MG63 (cell line): ENCODE measurements around the gene PPP2R5E. TPM values are rescaled to one million over a fixed set of nuclear protein-coding genes. Genes with fewer than 3 reads are reported as not detected.

Source experiments
- DNase-seq: peaks from one replicate; pipeline ENCODE4 v3.0.0-alpha.2; 2020
- H3K27me3 ChIP-seq: fragments of 250-450 bp; sonication (Bioruptor Pico); 2 replicates; pipeline ENCODE4 v1.5.1; 2020; ENCODE audit warnings: mild to moderate bottlenecking, moderate library complexity
- H3K36me3 ChIP-seq: fragments of 250-450 bp; sonication (Bioruptor Pico); 2 replicates; pipeline ENCODE4 v1.5.1; 2020; ENCODE audit warnings: mild to moderate bottlenecking, moderate library complexity
- H3K4me3 ChIP-seq: fragments of 250-450 bp; sonication (Bioruptor Pico); 2 replicates; pipeline ENCODE4 v1.5.1; 2020; ENCODE audit warnings: mild to moderate bottlenecking, moderate library complexity
- H3K9me3 ChIP-seq: fragments of 250-450 bp; sonication (Bioruptor Pico); 2 replicates; pipeline ENCODE4 v1.5.1; 2020; ENCODE audit warnings: mild to moderate bottlenecking, moderate library complexity
- total RNA-seq: library from RNA; depleted of rRNA; stranded (reverse); fragments of >200 nt; shearing (Covaris generic); gene quantifications from 2 replicates; pipeline ENCODE4 v1.2.3, GENCODE V29; 2014; ENCODE audit warnings: low replicate concordance

Gene PPP2R5E
- total RNA-seq, 1 experiment from 2014 or later, result 9.2 TPM

- no peak overlapping the region for H3K4me3 ChIP-seq
- H3K27me3 ChIP-seq, result no peaks in the 10 kb centered on the region
- H3K9me3 ChIP-seq, result no peaks in the 10 kb centered on the region
- no peak for DNase-seq
- no peaks in the 10 kb centered on the region for H3K36me3 ChIP-seq
These were observed 56.4 kb downstream of the PPP2R5E start for GRCh38 chr14:63486738-63487137.

- Histone ChIP-seq H3K9me3 (no peaks in the 10 kb centered on the region), H3K4me3 (no peak overlapping the region), H3K36me3 (no peaks in the 10 kb centered on the region), H3K27me3 (no peaks in the 10 kb centered on the region)
- DNase-seq, result no peak
These were observed 59.9 kb downstream of the PPP2R5E start for GRCh38 chr14:63483315-63483714.

GRCh38 chr14:63480599-63480998 is 62.6 kb downstream of the PPP2R5E start:
- no peaks in the 10 kb centered on the region for H3K27me3 ChIP-seq
- no peak for DNase-seq
- H3K9me3 ChIP-seq, result no peaks in the 10 kb centered on the region
- H3K36me3 ChIP-seq, result no peaks in the 10 kb centered on the region
- no peak overlapping the region for H3K4me3 ChIP-seq

- no peak overlapping the region for H3K4me3 ChIP-seq
- H3K36me3 ChIP-seq, result no peaks in the 10 kb centered on the region
- no peak for DNase-seq
- H3K9me3 ChIP-seq, result no peaks in the 10 kb centered on the region
- H3K27me3 ChIP-seq, result no peaks in the 10 kb centered on the region
These were observed 64.7 kb downstream of the PPP2R5E start for GRCh38 chr14:63478437-63478852.

- Histone ChIP-seq H3K4me3 (no peak overlapping the region), H3K9me3 (no peaks in the 10 kb centered on the region), H3K27me3 (no peaks in the 10 kb centered on the region), H3K36me3 (no peaks in the 10 kb centered on the region)
- DNase-seq, result no peak
These were observed 65.2 kb downstream of the PPP2R5E start for GRCh38 chr14:63478010-63478409.

- H3K36me3 ChIP-seq, result no peaks in the 10 kb centered on the region
- H3K27me3 ChIP-seq, result no peaks in the 10 kb centered on the region
- no peaks in the 10 kb centered on the region for H3K9me3 ChIP-seq
- no peak overlapping the region for H3K4me3 ChIP-seq
- DNase-seq, result no peak
These were observed 65.6 kb downstream of the PPP2R5E start for GRCh38 chr14:63477556-63477955.

GRCh38 chr14:63475761-63476160 is 67.4 kb downstream of the PPP2R5E start:
- Histone ChIP-seq H3K4me3 (no peak overlapping the region), H3K27me3 (no peaks in the 10 kb centered on the region), H3K36me3 (no peaks in the 10 kb centered on the region), H3K9me3 (no peaks in the 10 kb centered on the region)
- no peak for DNase-seq

GRCh38 chr14:63474844-63475243 is 68.3 kb downstream of the PPP2R5E start:
- no peaks in the 10 kb centered on the region for H3K36me3 ChIP-seq
- no peaks in the 10 kb centered on the region for H3K9me3 ChIP-seq
- H3K4me3 ChIP-seq, result no peak overlapping the region
- no peak for DNase-seq
- H3K27me3 ChIP-seq, result no peaks in the 10 kb centered on the region

GRCh38 chr14:63474111-63474510 is 69.1 kb downstream of the PPP2R5E start:
- Histone ChIP-seq H3K36me3 (no peaks in the 10 kb centered on the region), H3K9me3 (no peaks in the 10 kb centered on the region), H3K4me3 (no peak overlapping the region), H3K27me3 (no peaks in the 10 kb centered on the region)
- DNase-seq, result no peak

GRCh38 chr14:63472986-63473788 is 70.0 kb downstream of the PPP2R5E start:
- no peaks in the 10 kb centered on the region for H3K27me3 ChIP-seq
- no peaks in the 10 kb centered on the region for H3K9me3 ChIP-seq
- no peak for DNase-seq
- H3K36me3 ChIP-seq, result no peaks in the 10 kb centered on the region
- H3K4me3 ChIP-seq, result no peak overlapping the region

- DNase-seq, result no peak
- H3K27me3 ChIP-seq, result no peaks in the 10 kb centered on the region
These were observed 72.0 kb downstream of the PPP2R5E start for GRCh38 chr14:63470962-63471793.

GRCh38 chr14:63468294-63468693 is 74.9 kb downstream of the PPP2R5E start:
- no peaks in the 10 kb centered on the region for H3K36me3 ChIP-seq
- DNase-seq, result no peak
- no peak overlapping the region for H3K4me3 ChIP-seq
- no peaks in the 10 kb centered on the region for H3K27me3 ChIP-seq
- no peaks in the 10 kb centered on the region for H3K9me3 ChIP-seq

More at GRCh38 chr14:63470962-63471793, 72.0 kb downstream of the PPP2R5E start:
- Histone ChIP-seq H3K36me3 (no peaks in the 10 kb centered on the region), H3K4me3 (no peak overlapping the region), H3K9me3 (no peaks in the 10 kb centered on the region)

- Histone ChIP-seq H3K27me3 (no peaks in the 10 kb centered on the region), H3K36me3 (no peaks in the 10 kb centered on the region), H3K9me3 (no peaks in the 10 kb centered on the region), H3K4me3 (no peak overlapping the region)
- DNase-seq, result no peak
These were observed 75.6 kb downstream of the PPP2R5E start for GRCh38 chr14:63467440-63468072.

- Histone ChIP-seq H3K36me3 (no peaks in the 10 kb centered on the region), H3K9me3 (no peaks in the 10 kb centered on the region), H3K4me3 (no peak overlapping the region), H3K27me3 (no peaks in the 10 kb centered on the region)
- no peak for DNase-seq
These were observed 77.8 kb downstream of the PPP2R5E start for GRCh38 chr14:63465347-63465746.

- no peak for DNase-seq
- H3K27me3 ChIP-seq, result no peaks in the 10 kb centered on the region
- no peak overlapping the region for H3K4me3 ChIP-seq
- H3K36me3 ChIP-seq, result no peaks in the 10 kb centered on the region
- no peaks in the 10 kb centered on the region for H3K9me3 ChIP-seq
These were observed 82.4 kb downstream of the PPP2R5E start for GRCh38 chr14:63460680-63461369.

GRCh38 chr14:63459738-63460137 is 83.4 kb downstream of the PPP2R5E start:
- Histone ChIP-seq H3K27me3 (no peaks in the 10 kb centered on the region), H3K36me3 (no peaks in the 10 kb centered on the region)
- DNase-seq, result no peak

GRCh38 chr14:63457498-63457897 is 85.7 kb downstream of the PPP2R5E start:
- Histone ChIP-seq H3K4me3 (no peak overlapping the region), H3K27me3 (no peaks in the 10 kb centered on the region), H3K36me3 (no peaks in the 10 kb centered on the region), H3K9me3 (no peaks in the 10 kb centered on the region)
- no peak for DNase-seq

More at GRCh38 chr14:63459738-63460137, 83.4 kb downstream of the PPP2R5E start:
- Histone ChIP-seq H3K9me3 (no peaks in the 10 kb centered on the region), H3K4me3 (no peak overlapping the region)
